CD4-positive, alpha-beta T cell treated with Interferon gamma for 1 hour (primary cell): ENCODE results near the gene DSCAM.

ENCODE experiments used
- DNase-seq: peaks from one replicate; pipeline ENCODE4 v3.0.0-alpha.2; 2020

DSCAM gene

GRCh38 chr21:40760821-40761220 lies 86.1 kb downstream of the DSCAM start:
- no peak for DNase-seq

GRCh38 chr21:40759061-40759460 lies 87.9 kb downstream of the DSCAM start:
- no peak for DNase-seq

- no peak for DNase-seq
These were observed 89.6 kb downstream of the DSCAM start for GRCh38 chr21:40757366-40757765.

DNA sequence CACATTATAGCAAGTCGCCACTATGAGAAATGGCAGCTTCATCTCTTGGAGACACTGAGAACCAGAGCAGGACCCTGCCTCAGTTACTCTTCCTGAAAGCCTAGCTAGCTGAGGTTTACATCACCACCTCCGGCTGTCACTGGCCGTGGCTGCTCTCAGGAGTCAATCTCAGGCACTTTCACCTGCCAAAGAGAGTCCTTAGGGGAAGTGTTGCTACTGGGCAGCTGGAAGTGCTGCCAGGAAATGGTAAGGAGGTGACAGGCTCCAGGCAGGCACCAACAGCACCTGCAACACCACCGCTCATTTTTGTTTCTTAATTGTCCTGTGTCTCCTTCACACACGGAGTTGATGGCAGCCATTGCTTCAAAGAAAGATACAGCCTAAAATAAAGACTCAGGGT lies 92.5 kb downstream of the DSCAM start:
- no peak for DNase-seq

- no peak for DNase-seq
These were observed 93.2 kb downstream of the DSCAM start for GRCh38 chr21:40753756-40754155.

DNA sequence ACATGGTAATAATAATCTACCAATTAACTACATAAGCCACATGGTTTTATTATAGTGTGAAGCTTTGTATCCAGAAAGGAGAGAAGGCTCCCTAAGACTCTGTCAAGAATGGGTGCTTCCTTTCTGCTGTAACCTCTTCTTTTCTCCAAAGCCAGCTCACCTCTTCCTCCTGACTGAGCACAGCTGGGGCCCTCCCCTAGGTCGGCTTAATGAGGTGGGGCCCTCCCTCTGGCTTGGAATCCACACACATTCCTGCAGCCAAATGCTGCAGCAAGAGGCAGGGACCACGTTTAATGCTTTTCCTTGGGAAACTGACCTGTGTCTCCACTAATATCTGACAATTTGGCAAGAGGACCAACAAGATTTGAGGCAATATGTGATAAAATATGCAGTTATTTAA lies 94.8 kb downstream of the DSCAM start:
- DNase-seq: no peak

DNA sequence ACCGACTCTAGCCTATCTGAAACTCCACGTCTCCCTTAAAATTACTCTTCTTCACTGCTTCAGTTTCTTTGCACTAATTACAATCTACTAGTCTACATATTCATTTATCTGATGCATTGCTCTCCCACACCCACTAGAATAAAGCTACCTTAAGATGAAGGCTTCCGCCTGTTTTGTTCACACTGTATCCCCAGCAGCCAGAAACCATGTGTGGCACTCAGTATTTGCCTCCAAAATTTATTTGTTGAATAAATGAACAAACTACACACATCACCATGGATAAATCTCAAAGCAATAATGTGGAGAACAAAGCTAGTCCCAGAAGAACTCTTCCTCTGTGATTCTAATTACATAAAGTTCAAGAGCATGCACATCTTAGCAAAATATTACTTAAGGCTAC lies 95.7 kb downstream of the DSCAM start:
- DNase-seq: no peak

DNA sequence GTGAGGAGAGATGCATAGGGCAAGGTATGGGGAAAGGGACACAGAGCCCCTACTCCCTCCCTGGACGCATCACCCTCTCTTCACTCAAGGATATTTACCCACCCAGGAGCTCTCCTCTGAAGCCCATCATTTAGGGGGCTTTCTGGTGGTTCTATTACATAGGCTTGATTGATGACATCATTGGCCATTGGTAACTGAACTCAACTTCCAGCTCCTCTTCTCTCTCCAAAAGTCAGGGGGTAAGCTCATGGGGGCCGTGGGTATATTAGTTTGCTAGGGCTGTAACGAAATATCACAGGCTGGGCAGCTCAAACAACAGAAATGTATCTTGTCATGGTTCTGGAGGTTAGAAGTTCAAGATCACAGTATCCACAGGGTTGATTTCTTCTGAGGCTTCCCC lies 110.8 kb downstream of the DSCAM start:
- no peak for DNase-seq

GRCh38 chr21:40733024-40733397 lies 113.9 kb downstream of the DSCAM start:
- no peak for DNase-seq

DNA sequence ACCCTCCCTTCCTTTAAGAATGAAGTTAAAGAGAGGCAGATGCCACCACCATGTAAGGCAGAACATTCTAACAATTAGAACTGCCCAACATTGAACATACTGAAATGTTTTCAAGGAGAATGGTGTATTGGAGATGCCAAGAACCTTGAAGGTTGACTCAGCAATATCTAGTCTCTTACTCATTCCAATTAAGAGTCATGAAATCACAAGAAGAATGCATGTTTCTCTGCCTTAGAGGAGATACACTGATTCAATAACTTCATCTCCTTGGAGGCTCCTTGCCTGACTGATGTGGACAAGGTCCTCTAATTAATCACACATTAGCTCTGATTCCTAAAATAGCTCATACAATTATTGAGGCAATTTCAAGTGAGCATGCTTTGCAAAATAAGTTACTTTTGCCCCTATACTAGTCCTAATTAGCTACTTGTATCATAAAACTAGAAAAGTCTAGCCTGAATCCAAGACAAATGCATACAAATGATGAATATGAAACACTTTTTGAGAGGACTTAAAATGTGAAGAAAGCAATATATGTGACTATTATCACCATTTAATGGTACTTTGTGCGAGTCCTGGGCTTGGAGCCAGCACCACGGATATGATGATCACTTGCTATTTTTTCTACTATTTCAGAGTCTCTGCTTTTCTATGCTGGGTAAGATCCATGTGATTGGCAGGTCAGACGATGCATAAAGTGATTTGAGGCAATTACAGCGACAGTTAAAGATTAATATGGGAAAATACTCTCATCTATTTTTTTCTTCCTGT lies 114.5 kb downstream of the DSCAM start:
- no peak for DNase-seq

- no peak for DNase-seq
These were observed 115.8 kb downstream of the DSCAM start for GRCh38 chr21:40731206-40731605.

- DNase-seq: no peak
These were observed 116.5 kb downstream of the DSCAM start for GRCh38 chr21:40730426-40730800.

DNA sequence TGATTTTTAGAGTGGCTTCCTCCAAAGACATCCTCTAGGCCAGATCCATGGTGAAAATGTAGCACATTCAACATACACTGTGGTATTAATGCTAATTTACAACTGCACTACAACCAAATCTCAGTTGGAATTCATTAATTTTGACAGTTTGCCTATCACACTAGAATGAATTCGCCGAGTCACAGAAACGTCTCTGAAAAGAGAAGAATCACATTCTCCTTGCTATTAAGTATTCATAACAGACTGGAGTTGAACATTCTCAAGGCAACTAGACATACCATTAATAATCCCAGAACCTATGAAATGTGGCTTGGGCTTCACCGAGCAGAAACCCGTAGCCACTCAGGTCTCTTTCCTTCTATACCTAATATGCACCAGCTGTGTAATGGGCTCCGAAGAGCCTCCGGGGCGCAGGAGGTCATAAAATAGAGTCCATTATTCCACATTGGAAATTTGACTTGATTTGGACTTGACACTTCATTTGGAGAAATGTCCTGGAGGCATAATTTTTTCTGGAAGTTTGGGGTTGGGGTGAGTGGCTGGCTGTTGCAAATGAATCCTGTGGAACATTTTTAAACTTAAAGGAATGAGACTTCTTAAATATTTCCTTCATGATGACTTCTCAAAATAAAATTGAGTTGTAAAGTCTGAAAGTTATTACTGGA lies 117.1 kb downstream of the DSCAM start:
- DNase-seq: no peak

- no peak for DNase-seq
These were observed 123.0 kb downstream of the DSCAM start for GRCh38 chr21:40723966-40724365.

DNA sequence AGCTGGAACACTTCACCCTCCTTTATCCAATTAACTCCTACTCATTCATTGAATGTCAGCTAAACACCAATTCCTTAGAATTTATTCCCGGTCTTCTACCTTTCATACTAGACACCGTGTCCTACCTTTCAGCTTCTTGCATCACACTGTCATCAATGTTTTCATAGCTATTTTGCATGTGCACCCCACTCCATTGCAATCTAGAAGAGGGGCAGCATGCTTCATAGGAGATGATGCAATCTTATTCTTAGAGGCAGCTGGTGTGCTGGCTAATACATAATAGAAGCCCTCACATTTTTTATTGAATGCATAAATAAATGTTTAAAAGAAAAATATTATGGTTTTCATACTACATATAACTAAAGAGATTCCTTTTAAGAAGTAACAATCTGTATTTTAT lies 123.6 kb downstream of the DSCAM start:
- no peak for DNase-seq

DNA sequence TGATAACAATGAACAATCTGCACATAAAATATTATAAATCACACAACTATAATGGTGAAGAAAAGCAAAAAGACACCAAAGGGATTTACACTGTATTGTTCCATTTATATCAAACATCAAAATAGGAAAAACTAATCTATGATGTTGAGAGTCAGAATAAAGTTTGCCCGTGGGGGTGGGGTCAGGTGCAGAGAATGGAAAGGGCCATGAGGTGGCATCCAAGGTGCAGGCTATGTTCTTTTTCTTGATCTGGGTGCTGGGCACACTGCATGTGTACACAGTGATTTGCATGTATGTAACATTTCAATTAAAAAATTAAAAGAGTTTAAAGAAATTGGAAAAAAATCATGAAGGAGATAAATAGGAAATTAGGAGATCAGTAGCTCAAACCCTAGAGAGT lies 127.3 kb downstream of the DSCAM start:
- no peak for DNase-seq

DNA sequence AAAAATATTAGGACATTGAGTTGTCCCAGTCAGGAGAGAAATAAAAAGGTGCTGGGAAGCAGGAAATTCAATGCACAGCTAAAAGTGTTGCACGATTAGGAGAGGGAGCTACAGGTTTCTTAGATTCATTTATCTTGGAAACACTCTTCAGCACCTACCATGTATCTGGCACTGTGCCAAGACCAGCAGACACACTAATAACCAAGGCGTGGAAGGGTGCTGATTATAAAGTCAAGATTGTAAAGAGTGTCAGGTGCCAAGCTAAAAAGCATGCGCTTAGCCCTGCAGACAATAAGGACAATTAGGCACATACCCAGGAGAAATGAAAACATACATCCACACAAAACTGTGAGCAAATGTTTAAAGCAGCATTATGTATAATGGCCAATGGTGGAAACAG lies 129.9 kb downstream of the DSCAM start:
- DNase-seq: no peak

DNA sequence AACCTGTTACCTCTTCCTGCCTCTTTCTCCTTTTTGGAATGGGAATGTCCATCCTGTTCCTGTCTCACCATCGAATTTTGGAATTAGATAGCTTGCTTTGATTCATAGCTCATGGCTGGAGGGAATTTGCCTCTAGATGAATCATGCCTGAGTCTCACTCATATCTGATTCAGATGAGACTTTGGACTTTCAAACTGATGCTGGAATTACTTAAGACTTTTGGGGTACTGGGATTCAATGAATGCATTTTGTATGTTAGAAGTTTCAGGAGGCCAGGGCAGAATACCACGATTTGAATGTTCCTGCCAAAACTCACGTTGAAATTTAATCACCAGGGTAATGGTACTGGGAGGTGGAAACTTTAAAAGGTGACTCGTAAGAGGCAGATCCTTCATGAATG lies 132.4 kb downstream of the DSCAM start:
- DNase-seq: no peak

DNA sequence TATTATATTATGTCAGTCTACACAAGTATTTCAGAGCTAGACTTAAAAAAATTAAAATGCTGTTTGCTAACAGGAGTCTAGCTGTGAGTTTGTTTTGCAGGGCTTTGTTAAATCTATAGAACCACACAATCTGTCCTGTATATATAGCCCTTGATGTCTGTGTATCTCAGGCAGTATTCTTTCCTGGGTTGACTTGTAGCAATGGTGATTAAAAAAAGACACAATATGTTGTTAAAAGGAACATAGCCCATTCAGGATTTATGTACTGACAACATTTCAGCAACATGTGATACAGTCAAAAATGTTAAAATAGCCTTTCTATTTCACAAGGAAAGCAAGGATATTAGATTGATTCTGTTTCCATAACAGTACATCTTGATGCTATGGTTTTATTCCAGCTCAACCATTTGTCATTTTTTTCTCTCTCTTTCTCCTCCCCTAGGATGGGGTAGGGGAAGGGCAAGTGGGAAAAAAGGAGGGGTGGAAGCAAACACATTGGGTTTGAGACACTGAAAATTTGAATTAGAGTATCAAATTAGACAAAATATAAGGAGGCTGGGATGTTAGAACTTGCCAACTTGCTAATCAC lies 139.2 kb downstream of the DSCAM start:
- DNase-seq: no peak

DNA sequence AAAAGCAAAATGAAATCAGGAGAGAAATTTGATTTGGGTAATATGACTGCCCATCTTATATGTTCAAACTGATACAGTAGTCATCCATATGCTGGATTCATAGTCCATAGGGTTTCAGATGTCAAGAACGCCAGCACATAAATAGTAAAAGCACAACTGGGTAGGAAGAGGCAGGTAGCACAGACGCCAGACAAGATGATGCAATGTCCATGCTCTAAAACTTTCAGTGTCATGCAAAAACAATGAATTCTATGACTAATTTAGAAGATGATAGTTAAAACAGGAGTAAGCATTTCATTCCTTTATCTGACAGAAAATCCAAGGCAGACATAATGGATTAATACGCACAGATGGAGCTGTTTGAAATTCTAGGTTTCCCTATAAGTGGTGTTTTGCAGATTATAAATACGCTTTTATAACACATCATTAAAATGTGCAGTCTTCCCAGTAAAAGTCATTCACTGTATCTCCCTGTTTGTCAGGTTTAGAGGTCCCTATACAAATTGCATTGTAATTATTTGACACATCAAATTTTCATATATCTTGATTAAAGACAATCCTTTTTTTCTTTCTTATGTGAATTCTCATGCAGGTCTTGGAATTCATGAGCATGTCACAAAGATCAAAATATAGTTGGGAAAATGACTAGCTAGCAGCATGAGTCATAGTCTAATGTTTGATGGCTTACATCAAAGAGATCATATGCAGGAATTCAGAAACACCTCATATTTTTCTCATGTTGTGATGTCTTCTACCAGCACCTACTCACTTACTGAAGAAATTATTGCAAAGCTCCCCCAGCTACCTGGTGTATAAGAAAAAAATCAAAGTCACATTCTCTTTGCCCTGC lies 139.9 kb downstream of the DSCAM start:
- no peak for DNase-seq

DNA sequence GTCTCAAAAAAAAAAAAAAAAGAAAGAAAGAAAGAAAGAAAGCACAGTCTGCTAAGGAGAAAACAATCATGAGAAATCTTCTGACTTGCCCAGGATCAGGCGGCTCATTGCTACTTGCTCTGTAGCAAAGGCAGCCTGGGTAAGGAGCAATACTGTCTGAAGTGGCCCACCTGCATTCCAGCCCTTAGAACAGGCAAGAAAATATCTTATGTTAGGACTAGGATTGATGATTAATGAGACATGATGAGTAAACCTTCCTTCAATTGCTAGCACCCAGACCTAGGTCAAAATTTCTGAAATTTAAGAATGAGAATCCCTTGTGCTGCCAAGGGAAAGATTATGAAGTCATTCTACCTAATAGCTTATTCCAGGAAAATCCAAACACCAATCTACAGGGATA lies 140.8 kb downstream of the DSCAM start:
- DNase-seq: no peak

- DNase-seq: no peak
These were observed 142.8 kb downstream of the DSCAM start for GRCh38 chr21:40704141-40704540.

GRCh38 chr21:40699366-40699765 lies 147.6 kb downstream of the DSCAM start:
- no peak for DNase-seq

DNA sequence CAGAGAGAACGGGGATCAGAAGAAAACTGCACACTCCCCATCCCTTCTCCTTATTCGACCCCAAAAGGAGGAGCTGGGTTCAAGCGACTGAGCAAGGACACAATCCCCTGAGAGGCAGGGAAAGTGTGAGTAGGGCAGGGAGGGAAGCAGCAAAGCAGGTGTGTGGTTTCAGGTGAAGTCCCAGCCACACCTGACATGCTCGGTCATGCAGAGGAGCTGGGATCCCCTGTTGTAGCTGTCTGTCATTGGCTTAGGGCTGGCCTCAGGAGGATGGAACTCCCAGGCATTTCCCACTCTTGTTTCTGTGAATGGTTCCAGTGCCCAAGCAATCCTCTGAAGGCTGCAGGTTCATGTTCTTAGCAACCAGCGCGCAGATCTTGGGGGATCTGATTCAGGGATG lies 150.7 kb downstream of the DSCAM start:
- DNase-seq: no peak
